Activated T-helper 1 cell treated with anti-CD3 and anti-CD28 coated beads, Interleukin-12 subunit alpha, Interleukin-12 subunit beta, Interleukin-2, Interleukin-4 antibody, amounts not matched to agents 30 ng/mL and 10 ng/mL and 1 ng/mL, durations not matched to agents 14 hours and 24 hours and 36 hours (primary cell): ENCODE data around the gene ARMC5. TPM values are rescaled to one million over a fixed set of nuclear protein-coding genes. Genes with fewer than 3 reads are reported as not detected.

ENCODE experiments used
- DNase-seq: peaks from one replicate; pipeline ENCODE4 v3.0.0; 2021; ENCODE audit warnings: low spot score
- H3K27ac Mint-ChIP-seq: one replicate; pipeline ENCODE4 v1.8.0; 2021; ENCODE audit warnings: mild to moderate bottlenecking, mixed read lengths
- H3K27me3 Mint-ChIP-seq: one replicate; pipeline ENCODE4 v1.8.0; 2022; ENCODE audit warnings: mild to moderate bottlenecking, moderate library complexity, mixed read lengths; ENCODE audit not compliant: insufficient read depth
- H3K36me3 Mint-ChIP-seq: one replicate; pipeline ENCODE4 v1.8.0; 2021; ENCODE audit warnings: low read depth, mixed read lengths
- H3K4me1 Mint-ChIP-seq: one replicate; pipeline ENCODE4 v1.8.0; 2021; ENCODE audit warnings: low read depth, mixed read lengths
- H3K4me3 Mint-ChIP-seq: one replicate; pipeline ENCODE4 v1.8.0; 2021; ENCODE audit warnings: mild to moderate bottlenecking, moderate library complexity, mixed read lengths
- H3K9me3 Mint-ChIP-seq: one replicate; pipeline ENCODE4 v1.8.0; 2021; ENCODE audit warnings: mixed read lengths
- intact Hi-C: fragments of 100-400 bp; cut with micrococcal nuclease; formaldehyde crosslinking; loops from one replicate; pipeline ENCODE4 v1.15.1; 2024
- total RNA-seq: library from RNA; stranded (reverse); gene quantifications from 2 replicates; pipeline ENCODE4 v1.2.3, GENCODE V29; 2022

Gene ARMC5
- total RNA-seq, 1 donor from 2014 or later: 11.2 TPM

DNA sequence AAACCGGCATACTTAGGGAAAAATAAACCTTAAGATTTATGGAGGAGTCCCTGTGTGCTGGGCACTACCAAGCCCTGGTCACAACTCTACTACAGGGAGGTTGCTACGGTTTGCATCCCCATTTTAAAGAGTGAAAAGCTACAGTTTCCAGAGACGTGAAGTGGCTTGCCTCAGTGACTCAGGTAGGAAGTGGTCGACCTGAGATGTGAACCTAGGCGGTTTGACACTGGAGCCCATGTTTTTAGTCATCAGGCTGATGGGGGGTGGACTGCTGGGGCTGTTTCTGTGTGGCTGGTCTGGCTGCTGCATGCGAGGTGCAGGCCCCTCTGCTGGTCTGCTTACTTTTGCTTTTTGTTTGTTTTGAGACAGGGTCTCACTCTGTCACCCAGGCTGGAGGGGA is 37.7 kb upstream of the ARMC5 start:
- peak overlapping the region; percentile 44 for H3K4me3 Mint-ChIP-seq
- peaks cover 3% of the 10 kb centered on the region for H3K9me3 Mint-ChIP-seq
- H3K27me3 Mint-ChIP-seq: peaks cover 2% of the 10 kb centered on the region
- intact Hi-C loops: loop anchor here (1.0 to 5.0 kb wide), 8 partner anchors 8 to 244 kb away; partner anchors contain the start of genes ITGAX and ZNF843
- peak; percentile 69 for DNase-seq
- peak overlapping the region; percentile 77 for H3K27ac Mint-ChIP-seq
- H3K4me1 Mint-ChIP-seq: peaks cover 62% of the 10 kb centered on the region
- peaks cover 5% of the 10 kb centered on the region for H3K36me3 Mint-ChIP-seq

GRCh38 chr16:31423241-31423640 is 36.1 kb upstream of the ARMC5 start:
- H3K27ac Mint-ChIP-seq: peak overlapping the region; percentile 76
- H3K9me3 Mint-ChIP-seq: peaks cover 3% of the 10 kb centered on the region
- intact Hi-C loops: loop anchor here (5.0 kb wide), 1 partner anchor 246 kb away; no protein-coding TSS in a partner anchor
- peaks cover 55% of the 10 kb centered on the region for H3K4me1 Mint-ChIP-seq
- peaks cover 3% of the 10 kb centered on the region for H3K27me3 Mint-ChIP-seq
- H3K4me3 Mint-ChIP-seq: peak overlapping the region; percentile 63
- H3K36me3 Mint-ChIP-seq: peaks cover 5% of the 10 kb centered on the region
- no peak for DNase-seq

- Mint-ChIP-seq H3K4me1 (peaks cover 55% of the 10 kb centered on the region), H3K27me3 (peaks cover 5% of the 10 kb centered on the region), H3K4me3 (no peak overlapping the region), H3K36me3 (peaks cover 5% of the 10 kb centered on the region), H3K9me3 (peaks cover 3% of the 10 kb centered on the region), H3K27ac (no peak overlapping the region)
- no peak for DNase-seq
- intact Hi-C loops: loop anchor here (5.0 kb wide), 1 partner anchor 246 kb away; no protein-coding TSS in a partner anchor
These were observed 35.5 kb upstream of the ARMC5 start for GRCh38 chr16:31423801-31424200.

GRCh38 chr16:31427441-31428278 is 31.6 kb upstream of the ARMC5 start:
- H3K4me1 Mint-ChIP-seq: peaks cover 42% of the 10 kb centered on the region
- no peak overlapping the region for H3K4me3 Mint-ChIP-seq
- peaks cover 3% of the 10 kb centered on the region for H3K9me3 Mint-ChIP-seq
- intact Hi-C loops: loop anchor here (2.0 kb wide), 1 partner anchor 31 kb away; the partner anchor contains the start of gene ARMC5
- H3K27ac Mint-ChIP-seq: no peak overlapping the region
- peaks cover 2% of the 10 kb centered on the region for H3K36me3 Mint-ChIP-seq
- H3K27me3 Mint-ChIP-seq: peaks cover 5% of the 10 kb centered on the region
- DNase-seq: peak; percentile 47

- intact Hi-C loops: no loop called here
- Mint-ChIP-seq H3K4me1 (peaks cover 36% of the 10 kb centered on the region), H3K27me3 (peaks cover 5% of the 10 kb centered on the region), H3K4me3 (no peak within 1 kb of the TSS), H3K36me3 (peaks cover 2% of the 10 kb centered on the region), H3K9me3 (peaks cover 3% of the 10 kb centered on the region), H3K27ac (peak within 1 kb of the TSS; percentile 45)
- no peak for DNase-seq
These were observed 31.1 kb upstream of the ARMC5 start, which contains the start of gene COX6A2 for GRCh38 chr16:31428279-31428597. Gene COX6A2, minus strand, starts transcription at chr16:31428360. Its CDS starts 35 bp downstream, at chr16:31428325.

DNA sequence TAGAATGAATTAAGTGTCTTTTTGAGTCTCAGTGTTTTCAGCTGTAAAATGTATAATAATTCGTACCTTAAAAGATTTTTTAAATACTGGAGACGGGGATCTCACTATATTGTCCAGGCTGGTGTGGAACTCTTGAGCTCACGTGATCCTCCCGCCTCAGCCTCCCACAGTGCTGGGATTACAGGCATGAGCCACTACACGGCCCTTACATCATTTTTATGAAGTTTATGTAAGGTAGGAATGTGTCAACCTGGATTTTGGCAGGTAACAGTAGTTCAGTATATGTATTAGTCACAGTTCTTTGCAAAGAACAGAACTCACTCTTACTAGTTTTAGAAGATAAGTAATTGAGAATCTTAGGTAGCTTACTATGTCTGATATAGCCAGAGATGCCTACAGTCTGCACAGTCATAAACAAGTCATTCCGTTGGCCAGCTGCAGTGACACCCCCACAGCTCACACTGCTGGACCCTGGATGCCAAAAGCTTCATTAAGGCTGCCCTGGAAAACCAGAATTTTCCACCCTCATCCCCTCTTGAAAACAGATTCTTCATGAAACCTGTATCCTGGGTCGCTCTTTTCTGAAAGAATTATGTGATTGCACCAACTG is 30.6 kb upstream of the ARMC5 start:
- peaks cover 2% of the 10 kb centered on the region for H3K27me3 Mint-ChIP-seq
- no peak for DNase-seq
- H3K4me3 Mint-ChIP-seq: no peak overlapping the region
- no peaks in the 10 kb centered on the region for H3K36me3 Mint-ChIP-seq
- no peaks in the 10 kb centered on the region for H3K9me3 Mint-ChIP-seq
- no peak overlapping the region for H3K27ac Mint-ChIP-seq
- peaks cover 31% of the 10 kb centered on the region for H3K4me1 Mint-ChIP-seq
- intact Hi-C loops: loop anchor here (1.0 kb wide), 1 partner anchor 7 kb away; no protein-coding TSS in a partner anchor

GRCh38 chr16:31429314-31429713 is 30.0 kb upstream of the ARMC5 start:
- no peak overlapping the region for H3K27ac Mint-ChIP-seq

GRCh38 chr16:31429796-31430195 is 29.5 kb upstream of the ARMC5 start:
- no peaks in the 10 kb centered on the region for H3K9me3 Mint-ChIP-seq
- H3K4me1 Mint-ChIP-seq: peaks cover 23% of the 10 kb centered on the region
- no peak for DNase-seq
- no peak overlapping the region for H3K27ac Mint-ChIP-seq
- intact Hi-C loops: loop anchor here (1.0 kb wide), 1 partner anchor 8 kb away; no protein-coding TSS in a partner anchor
- H3K4me3 Mint-ChIP-seq: no peak overlapping the region
- peaks cover 2% of the 10 kb centered on the region for H3K27me3 Mint-ChIP-seq
- H3K36me3 Mint-ChIP-seq: no peaks in the 10 kb centered on the region

More at GRCh38 chr16:31429314-31429713, 30.0 kb upstream of the ARMC5 start:
- Mint-ChIP-seq H3K36me3 (no peaks in the 10 kb centered on the region), H3K4me3 (no peak overlapping the region), H3K27me3 (peaks cover 2% of the 10 kb centered on the region), H3K4me1 (peaks cover 25% of the 10 kb centered on the region), H3K9me3 (no peaks in the 10 kb centered on the region)
- intact Hi-C loops: loop anchor here (1.0 kb wide), 1 partner anchor 8 kb away; no protein-coding TSS in a partner anchor
- no peak for DNase-seq

- intact Hi-C loops: no loop called here
- no peaks in the 10 kb centered on the region for H3K9me3 Mint-ChIP-seq
- no peak for DNase-seq
- no peaks in the 10 kb centered on the region for H3K36me3 Mint-ChIP-seq
- H3K4me3 Mint-ChIP-seq: no peak overlapping the region
- H3K4me1 Mint-ChIP-seq: peaks cover 20% of the 10 kb centered on the region
- peaks cover 2% of the 10 kb centered on the region for H3K27me3 Mint-ChIP-seq
- no peak overlapping the region for H3K27ac Mint-ChIP-seq
These were observed 28.8 kb upstream of the ARMC5 start for GRCh38 chr16:31430380-31431052.

DNA sequence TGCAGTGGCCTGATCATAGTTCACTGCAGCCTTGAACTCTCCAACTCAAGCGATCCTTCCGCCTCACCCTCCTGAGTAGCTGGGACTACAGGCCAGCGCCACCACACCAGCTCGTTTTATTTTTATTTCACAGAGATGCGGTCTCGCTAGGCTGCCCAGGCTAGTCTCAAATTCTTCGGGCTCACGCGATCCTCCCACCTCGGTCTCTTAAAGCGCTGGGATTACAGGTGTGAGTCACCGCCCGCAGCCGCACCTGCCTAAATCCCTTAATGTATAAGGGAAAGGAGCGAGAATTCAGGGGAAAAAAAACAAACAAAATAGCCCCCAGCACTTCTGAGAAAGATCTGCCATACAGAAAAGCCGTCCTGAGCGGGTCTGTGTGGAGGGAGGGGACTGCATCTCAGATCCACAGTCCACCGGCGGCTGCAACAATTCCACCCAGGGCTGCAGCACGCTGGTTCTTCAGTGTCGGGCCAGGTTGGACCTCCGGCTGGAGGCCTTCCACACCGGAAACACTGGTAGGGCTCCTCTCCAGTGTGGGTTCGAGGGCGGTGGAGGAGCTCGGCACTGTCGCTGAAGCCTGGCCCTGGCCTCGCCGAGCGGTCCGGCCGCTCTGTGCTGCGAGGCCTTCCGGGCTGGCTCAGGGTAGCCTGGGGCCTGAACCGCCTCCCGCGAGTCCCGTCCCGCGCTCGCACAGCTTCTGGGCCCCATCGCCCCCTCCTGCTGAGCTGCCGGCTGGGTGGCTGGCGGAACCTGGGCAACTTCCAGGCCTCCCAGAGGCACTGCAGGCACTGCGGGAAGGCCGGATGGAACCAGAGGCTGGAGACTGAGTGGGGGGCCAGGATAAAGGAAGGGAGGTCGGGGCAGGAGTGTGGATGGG is 23.7 kb upstream of the ARMC5 start:
- intact Hi-C loops: no loop called here
- H3K4me1 Mint-ChIP-seq: peaks cover 20% of the 10 kb centered on the region
- H3K27ac Mint-ChIP-seq: no peak overlapping the region

GRCh38 chr16:31436221-31437045 is 22.9 kb upstream of the ARMC5 start:
- Mint-ChIP-seq H3K27me3 (no peaks in the 10 kb centered on the region), H3K4me3 (no peak overlapping the region), H3K4me1 (peaks cover 12% of the 10 kb centered on the region)

More for the DNA sequence above, 23.7 kb upstream of the ARMC5 start:
- DNase-seq: no peak
- no peak overlapping the region for H3K4me3 Mint-ChIP-seq
- no peaks in the 10 kb centered on the region for H3K9me3 Mint-ChIP-seq
- no peaks in the 10 kb centered on the region for H3K36me3 Mint-ChIP-seq
- H3K27me3 Mint-ChIP-seq: no peaks in the 10 kb centered on the region

More at GRCh38 chr16:31436221-31437045, 22.9 kb upstream of the ARMC5 start:
- Mint-ChIP-seq H3K27ac (no peak overlapping the region), H3K36me3 (no peaks in the 10 kb centered on the region), H3K9me3 (no peaks in the 10 kb centered on the region)
- intact Hi-C loops: no loop called here
- DNase-seq: no peak
